Occipital lobe (tissue), 2 donors: ENCODE data around the gene ATXN7L1. TPM values are rescaled to one million over a fixed set of nuclear protein-coding genes. Genes with fewer than 3 reads are reported as not detected.
"Not testable (repeated sequence)": the region's sequence is repeated elsewhere in the genome, so short reads cannot be mapped to it uniquely, and the experiment has no call there.

ENCODE experiments used
- DNase-seq: peaks from one replicate; lab custom pipeline; 2025; lab: John Stamatoyannopoulos, UW
- total RNA-seq: library from RNA; depleted of rRNA; stranded (reverse); fragments of >200 nt; gene quantifications from one replicate; pipeline ENCODE4 v1.2.3, GENCODE V29; 2014

Gene ATXN7L1
- total RNA-seq, 1 donor from 2014 or later = 12.3 TPM

DNA sequence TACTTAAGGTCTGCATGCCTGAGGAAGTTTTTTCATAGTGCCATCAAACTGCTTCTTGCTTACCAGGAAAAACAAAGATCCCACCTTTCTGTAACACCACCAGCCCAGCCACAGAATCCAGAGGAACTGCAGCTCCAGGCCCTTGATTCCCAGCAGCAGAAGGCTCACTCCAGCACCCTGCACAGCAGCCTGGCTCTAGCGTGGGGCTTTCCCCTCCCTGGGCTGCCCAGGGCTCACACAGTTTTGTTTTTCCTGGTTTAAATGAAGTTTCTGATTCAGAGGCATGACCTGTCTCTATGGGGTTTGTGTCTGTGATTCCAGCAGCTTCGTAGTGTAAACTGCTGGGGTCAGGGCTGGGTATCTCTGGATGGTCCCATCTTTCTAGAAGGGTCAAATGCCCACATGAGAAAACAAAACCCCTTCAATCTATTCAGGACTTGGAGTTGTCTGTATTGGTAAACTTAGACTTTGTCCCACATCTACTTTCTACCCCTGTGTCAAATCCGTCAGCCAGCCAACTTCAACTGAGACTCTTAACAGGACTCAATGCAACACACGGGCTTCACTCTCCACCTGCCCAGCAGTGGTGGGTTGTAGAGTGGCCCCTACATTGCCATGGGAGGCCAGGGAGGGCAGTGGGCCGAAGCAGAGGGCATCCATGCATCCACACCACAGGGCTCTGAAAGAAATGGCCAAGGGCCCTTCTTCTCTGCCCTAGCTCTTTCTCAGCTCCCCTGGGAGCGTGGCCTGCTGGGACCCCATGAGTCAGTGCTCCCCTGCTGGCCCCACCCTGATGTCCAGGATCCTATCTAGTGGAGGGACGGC, 73.6 kb downstream of the ATXN7L1 start:
- DNase-seq = no peak

DNA sequence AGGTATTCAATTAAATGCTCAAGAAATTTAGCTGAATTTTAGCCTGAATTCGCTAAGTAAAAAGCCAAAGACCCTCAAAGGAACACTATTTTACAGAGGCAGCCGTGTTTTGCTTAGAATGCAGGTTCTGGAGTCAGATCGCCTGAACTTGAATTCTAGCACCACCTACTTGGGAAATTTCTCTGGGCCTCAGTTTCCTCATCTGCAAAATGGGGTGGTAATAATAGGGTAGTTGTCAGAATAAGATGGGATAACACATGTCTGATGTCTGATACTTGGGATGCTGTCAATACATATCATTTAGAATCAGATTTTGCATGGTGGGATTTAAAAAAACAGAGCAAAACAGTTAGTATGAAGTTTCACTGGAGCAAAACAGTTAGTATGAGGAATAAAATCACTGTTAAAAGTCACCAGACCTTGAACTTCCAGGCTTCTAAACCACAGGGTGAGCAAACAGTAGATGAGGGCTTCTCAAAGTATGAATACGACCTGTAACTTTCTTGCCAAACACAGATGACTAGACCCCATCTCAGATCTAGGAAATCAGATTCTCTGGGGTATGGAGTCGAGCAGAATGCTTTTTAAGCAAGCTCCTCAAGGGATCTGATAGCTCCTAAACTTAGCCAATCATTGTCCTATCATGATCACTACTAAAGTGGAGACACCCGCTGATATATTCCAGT, 75.4 kb downstream of the ATXN7L1 start:
- DNase-seq = no peak

DNA sequence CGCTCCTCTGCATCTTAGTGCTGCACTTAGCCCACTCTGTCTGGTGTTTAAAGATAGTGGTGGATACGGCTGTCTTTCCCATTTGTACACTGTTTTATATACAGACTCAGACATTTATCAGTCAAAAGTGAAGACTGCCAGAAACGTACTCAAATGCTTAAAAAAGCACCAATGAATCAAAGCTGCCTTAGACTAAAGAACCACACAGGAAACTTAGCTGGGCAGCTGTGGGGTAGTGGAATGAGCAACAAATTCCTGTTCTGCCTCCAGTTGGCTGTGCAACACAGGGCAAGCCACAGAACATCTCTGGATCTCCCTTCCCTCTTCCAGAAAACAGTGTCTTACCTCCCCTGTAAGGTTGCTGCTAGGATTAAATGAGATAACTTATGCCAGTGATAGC, 76.0 kb downstream of the ATXN7L1 start:
- no peak for DNase-seq

DNA sequence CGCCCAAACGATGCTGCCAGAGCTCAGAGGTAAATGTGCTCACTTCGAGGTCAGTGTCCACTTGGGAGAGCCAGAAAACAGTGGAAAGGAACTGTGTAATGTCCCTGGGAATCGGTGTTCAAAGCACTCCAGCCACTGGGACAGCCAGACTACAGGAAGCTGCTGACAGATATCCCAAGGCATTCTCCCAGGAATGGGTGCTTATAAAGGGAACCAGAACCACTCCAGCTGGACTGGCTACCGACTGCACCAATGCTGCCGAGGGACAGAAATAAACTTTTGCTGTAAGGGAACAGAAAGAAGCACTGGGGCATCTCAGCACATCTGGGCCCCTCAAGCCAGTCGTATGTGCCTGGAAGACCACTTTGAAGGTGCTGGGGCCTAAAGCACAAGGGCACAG, 76.7 kb downstream of the ATXN7L1 start:
- DNase-seq = no peak

DNA sequence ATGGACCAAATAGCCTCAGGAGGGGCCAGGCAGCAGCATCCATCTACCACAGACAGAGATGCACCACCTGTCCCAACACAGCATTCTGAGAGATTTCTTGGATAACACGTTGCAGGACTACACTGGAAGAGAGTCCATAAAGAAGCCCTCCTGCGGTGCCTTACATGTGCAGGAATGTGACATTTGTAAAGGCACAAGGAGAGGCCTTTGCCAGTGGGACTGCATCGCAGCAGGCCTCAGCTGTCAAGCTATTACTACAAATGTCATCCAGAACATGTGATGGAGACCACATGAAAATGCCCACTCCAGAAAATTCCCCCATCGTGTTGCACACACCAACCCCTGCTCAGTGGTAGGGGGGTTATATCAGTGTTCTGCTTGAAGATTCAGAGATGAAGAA, 77.4 kb downstream of the ATXN7L1 start:
- DNase-seq = no peak

DNA sequence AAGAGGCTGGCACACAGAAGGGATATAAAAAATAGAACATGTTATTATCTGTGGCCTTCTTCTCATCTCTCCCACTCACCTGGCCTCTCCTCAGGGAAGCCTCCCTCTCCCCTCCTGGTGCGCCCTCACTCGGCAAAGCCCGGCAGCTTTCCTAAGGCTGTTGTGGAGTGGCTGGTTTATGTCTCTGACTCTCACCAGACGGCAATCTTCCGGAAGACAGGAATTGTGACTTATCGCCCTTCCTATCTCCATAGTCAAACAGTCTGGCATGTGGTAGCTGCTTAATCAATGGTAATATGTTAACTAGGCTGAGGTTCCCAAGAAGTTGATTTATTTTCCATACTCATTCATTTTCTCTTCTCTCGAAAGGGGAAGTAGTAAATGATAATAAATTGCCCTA, 78.7 kb downstream of the ATXN7L1 start:
- no peak for DNase-seq

DNA sequence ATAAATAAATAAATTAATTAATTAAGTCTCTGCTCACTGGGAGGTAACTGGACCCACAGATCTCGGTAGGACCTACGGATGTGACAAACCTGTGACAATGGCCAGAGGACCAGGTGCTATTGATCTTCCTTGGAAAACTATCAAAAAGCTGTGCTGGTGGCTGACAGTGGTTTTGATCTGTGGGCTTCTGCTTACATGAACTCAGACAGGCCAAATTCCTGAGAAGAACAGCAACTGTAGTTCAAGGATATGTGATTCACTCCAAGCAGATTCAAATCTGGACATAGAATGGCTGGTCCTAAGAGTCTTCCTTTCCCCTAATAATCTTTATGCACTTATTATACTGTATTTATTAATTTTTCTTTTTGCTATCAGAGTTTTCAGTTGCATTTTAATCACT, 80.0 kb downstream of the ATXN7L1 start:
- DNase-seq = no peak

DNA sequence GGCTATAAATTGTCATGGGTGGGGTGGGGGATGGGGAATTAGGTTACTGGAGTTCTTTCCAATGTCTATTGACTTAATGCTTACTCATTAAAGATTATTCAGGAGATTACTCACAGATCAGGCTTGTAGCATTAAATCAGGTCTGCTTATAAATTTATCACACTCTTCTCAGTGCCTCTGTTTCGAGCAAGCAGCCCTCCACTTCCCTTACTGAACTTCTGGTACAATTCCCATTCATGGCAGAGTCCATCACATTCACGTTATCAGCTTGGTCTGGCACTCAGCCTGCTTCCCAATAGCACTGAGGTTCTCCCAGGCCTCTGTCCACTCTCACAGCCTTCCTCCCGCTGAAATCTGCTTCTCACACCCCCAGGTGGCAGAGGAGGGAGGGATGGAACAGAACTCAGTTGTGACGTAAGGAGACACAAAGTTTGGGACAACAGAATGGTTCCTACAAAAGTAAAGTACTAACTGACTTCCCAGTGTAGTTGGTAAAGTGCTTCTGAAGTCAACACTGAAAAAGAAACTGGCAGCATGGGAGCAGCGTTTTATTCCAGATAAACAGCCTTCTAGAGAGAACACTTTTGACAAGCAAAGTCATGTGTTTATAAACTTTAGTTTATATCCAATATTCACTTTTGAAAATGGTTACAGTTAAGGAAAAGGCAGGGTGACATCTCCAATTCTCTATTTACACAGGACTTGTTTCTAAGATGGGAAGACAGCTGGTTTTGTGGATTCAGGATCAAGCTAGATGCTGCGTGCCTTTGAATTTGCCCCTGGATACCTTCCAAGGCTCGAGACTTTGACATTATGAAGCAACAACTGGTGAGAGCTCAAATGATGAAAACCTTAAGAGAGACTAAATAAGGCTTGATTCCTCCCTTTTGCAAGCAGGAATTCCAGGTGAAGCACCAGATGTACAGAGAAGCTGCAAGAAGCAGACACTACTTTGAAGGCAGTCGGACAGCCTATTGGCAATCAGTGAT, 81.4 kb downstream of the ATXN7L1 start:
- DNase-seq = no peak

DNA sequence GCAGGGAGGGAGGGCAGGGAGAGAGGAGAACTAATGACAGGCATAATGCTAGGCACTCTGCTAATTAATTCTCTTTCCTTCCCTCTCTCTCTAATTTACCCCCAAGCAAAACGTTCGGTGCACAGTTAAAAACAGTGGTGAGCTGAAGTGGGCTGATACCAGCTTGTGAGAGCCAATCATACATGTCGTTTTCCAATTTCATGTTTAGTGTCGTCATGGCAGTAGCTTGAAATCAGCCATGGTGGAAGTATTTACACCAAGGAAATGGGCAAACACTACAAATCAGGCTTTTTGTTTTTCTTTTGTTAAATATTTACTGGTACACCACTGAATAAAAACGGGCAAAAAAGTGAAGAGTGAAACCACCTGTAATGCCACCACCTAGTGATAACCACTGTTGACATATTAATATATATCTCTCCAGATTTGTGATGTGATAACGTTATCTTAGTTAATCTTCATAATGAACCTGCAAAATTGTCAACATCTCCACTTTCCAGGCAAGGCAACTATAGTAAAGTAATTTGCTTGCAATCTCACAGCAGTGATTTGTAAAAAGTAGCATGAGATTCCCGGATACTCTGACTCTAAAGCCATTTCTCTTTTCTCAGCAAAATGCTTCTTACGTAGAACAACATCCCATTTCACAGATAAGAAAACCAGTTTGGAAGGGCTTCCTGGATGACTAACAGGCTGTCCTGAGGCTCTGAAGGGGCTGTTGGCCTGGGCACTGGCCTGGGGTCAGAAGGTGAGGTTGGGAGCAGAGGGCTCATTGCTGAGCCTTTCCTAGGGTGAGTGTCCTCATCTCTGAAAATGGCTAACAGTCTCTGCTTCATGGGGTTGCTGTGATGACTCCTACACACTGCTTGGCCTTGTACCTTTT, 83.7 kb downstream of the ATXN7L1 start:
- no peak for DNase-seq

DNA sequence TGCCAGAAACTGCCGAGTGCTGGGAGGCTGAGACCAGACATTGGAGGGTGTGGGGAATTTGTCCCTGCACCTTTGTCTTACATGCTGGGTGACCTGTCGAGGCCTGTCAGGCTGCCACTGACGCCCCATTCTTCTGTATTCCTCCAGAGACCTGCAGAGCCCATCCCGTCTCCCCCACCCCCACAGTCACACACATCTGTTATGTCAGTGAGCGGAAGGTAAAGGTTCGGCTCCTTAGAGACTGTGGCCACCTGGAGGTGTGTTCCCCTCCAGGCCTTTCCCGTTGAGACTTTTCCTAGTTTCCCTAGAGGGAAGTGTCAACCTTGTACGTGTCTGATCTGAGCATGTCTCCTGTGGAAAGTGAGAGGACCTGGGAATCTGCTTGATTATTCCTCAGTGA, 84.5 kb downstream of the ATXN7L1 start:
- DNase-seq = no peak

DNA sequence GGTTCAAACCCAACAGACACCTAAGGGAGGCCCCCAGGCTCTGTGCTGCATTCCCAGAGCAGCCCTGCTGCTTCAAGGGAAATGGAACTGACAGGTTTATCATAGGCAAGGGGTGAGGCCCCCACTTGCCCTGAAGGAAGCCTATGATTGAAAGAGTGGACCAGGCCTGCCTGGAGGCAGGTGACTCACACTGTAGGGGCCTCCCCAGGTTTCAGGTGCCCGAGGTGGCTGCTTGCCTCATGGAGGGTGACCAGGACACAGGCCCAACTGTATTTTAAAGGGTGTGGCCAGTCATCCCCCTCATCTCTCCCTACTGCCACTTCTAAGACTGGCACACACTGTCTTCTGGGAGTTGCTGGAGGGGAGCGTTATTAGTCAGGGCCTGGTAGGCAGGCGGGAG, 85.4 kb downstream of the ATXN7L1 start:
- no peak for DNase-seq

DNA sequence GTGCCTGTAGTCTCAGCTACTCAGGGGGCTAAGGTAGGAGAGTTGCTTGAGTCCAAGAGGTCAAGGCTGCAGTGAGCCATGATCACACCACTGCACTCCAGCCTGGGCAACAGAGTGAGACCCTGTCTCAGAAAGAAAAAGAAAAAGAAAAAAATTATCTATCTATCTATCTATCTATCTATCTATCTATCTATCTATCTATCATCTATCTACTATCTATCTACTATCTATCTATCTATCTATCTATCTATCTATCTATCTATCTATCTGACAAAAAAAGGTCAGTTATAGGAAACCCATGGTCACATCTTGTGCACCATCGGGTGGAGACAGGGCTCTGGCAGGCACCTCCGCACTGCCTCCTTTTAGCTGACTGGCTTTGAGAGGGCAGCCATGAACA, 85.9 kb downstream of the ATXN7L1 start:
- DNase-seq = not testable (repeated sequence)

DNA sequence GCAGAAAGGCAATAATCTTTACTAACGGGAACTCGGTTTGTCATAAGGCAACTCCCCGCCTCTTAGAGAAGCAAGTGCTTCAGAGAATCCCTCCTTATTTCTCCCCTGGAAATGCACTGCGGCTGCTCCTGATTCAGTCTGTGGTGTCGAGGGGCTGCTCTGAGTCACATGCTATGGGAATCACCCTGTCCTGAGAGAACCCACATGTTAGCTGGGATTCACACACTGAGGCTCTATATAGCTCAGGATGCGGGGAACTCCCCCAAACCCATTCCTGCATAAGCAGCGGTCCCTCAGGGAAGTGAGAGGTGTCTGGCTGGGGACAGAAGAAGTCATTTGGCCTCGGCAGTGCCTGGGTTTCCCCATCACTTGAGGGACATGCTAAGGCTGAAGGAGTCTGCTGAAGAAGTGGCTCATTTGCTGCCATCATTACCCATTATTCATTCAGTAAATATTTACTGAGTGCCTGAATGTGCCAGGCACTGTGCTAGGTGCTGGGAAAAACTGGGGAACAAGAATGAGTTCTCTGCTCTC, 87.5 kb downstream of the ATXN7L1 start:
- no peak for DNase-seq

DNA sequence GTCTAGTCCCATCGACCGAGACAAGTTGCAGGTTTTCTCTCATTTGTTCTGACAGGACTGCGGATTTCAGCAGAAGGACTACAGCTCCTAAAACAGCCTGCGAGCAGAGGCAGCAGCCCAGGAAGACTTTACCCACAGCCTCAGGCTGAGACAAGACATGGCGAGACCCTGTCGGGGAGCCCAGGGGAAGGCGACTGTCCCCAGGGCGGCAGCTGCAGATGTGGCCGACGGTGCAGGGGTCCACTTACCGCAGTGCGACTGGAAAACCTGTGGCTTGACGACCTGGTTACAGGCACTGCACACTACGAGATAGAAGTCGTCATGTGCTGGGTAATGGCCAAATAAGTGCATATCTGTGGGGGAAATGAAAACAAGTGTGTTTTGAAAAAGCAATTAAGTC, 88.0 kb downstream of the ATXN7L1 start:
- no peak for DNase-seq

DNA sequence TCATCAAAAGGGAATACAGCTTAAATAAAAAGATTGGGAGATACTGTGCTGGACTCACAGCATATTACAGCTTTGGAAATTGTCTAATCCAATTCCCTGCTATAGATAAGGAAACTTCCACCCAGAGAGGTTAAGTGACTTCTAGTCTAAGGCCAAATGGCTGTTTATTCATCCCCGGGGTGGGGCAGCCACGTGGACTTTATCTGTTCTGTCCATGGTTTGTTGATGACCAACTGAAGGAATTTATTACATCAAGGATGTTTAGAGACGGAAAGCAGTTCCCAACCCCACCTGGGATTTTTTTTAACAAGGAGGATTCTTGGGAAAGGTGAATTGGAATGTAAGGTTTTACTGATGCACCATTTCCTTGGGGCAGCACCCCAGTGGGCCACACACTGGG, 88.6 kb downstream of the ATXN7L1 start:
- DNase-seq = no peak

DNA sequence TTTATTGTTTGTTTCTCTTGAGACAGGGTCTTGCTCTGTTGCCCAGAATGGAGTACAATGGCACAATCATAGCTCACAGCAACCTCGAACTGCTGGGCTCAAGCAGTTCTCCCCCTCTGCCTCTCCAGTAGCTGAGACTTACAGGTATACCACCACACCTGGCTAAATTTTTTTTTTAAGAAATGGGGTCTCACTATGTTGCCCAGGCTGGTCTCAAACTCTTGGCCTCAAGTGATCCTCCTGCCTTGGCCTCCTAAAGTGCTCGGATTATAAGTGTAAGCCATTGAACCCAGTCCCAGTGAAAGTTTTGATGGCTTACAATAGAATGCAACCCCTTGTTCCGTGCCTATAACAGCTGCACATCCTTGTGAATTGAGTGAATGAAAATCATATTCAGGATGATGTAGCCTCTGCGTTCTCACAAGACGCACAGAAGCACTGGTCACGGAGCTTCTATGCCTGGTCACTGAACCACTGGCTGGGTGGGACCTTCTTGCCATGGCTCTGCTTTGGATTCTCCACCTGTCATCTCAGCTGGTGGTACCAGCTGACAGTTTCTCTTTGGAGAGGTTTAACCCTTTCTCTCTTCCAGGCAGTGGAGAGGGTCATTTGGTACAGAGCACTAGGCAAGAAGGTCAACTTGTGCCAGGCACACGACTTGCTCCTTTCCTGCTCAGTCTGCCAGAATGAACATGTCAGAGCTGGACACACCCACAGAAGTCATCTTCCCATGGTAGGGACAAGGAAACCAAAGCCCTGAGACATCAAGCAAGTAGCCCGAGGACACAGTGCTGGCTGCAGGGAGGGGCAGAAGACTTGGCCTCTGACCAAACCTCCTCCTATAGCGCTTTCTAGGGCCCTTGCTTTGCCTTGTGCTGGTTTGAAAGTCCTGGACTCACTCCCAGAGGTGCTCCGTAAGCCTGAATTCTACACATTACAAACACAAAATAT, 89.6 kb downstream of the ATXN7L1 start:
- DNase-seq = no peak

DNA sequence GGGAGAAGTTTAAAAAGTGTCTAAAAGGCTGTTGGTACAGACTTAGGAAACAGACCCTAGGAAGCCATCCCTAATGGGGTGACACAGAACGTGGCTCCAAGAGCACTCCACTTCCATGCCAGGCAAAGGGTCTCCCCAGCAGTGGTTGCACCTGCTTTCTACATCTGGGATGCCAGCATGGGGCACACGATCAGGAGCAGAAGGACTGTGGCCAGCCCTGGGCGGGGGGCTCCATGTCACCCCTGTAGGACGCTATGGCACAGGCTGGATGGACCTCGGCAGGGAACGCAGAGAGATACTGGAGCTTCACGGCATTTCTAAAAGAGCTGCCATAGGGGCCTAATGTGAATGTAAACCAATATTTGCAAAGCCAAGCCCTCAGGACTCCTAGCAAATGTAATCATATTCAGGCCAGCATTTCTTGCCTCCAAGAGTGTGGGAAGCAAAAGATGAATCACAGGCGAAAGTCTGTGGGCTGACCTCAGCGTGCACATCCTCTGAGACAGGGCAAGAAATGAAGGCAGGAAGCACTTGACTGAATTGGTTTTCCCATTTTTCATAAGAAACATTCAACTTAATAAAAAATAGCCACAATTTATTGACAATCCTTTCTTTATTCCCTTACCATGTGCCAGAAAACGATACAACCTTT, 93.9 kb downstream of the ATXN7L1 start:
- peak; percentile 13 for DNase-seq

DNA sequence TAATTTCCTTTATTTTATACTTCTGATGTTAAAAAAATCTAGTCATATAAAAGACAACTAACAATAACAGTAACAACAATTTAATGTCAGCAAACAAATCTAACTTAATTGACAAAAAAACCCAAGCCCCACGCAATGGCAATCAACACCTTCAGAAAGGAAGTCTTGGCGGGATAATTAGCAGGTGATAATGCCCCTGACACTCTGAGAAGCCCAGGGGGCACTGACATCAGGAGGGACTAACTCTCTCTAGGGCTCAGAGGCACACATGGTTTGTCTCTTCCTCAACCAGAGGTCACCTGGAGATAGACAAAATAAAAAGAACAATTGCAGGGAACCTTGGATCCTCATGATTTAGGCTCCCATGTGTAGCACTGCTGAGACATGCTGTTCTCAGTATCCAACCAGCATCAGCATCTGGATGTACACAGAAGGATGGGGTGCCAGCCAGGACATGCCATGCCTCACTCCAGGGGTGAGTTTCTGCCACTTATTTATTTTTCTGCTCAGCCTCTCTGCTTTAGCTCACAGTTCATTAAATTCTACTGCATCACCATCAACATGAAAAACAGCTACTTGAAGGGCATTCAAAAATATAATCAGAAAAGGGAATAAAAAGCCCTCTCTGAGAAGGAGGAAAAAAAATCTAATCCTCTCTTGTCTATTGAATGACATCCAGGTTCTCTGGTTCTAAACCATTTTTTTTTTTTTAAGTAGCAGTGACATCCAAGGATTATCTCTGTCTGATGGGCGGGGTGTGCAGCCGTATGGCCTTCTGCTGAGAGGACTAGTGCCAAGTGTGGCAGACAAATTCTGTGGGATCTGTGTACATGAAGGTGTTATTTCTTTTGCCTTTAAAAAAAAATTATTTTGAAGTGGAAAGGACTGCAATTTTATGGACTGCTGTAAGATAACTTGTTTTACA, 96.3 kb downstream of the ATXN7L1 start:
- no peak for DNase-seq
